ENCODE results near the gene CFAP97D2.

GRCh38 chr13:114161644-114162532, 17.2 kb upstream of the CFAP97D2 start:
- TF ChIP-seq CTCF (IDR thresholded peaks at IDR 0.05) (no peak), EP300 (IDR thresholded peaks at IDR 0.05) (no peak)
